GM18861 (cell line): ENCODE results near the gene EIF4G1.

Experiments
- ATAC-seq: cut with Tn5 transposase; IDR thresholded peaks from one replicate; pipeline ENCODE4 v1.9.1; 2021; ENCODE audit not compliant: unreplicated experiment

Gene EIF4G1

DNA sequence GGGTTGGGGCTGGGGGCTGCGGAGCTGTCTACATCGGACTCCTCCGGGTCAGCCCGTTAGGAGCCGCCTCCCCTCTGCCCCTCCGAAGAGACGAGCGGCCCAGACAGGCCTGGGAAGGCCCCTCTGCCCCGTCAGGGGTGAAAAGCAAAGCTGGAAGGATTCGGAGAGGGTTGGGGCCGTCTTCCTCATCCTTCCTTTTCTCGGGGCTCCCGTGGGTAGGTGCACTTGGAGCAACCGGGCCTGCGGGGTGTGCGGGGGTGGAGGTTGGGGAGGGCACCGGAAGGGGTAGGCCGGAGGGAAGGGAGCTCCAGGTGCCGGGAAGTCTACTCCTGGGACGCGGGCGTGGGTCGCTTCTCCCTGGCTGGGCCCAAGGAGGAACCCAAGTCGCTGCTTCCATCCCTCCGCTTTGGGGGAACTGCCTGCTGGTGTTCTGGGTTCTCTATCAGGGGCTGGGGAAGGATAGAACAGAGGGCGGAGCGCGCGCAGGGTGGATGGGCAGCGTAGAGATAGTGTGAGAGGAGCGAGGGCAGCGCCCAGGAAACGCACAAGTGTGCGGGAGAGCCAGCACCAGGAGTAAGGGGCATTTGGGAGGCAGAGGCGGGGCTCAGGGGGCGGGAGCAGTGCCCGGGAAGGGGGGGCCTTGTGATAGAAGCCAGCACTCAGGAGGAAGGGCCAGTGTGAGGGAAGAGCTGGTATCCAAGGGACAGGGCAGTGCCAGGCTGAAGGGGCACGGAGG, 47.7 kb downstream of the EIF4G1 start:
- ATAC-seq = no peak

GRCh38 chr3:184362668-184363546, 48.5 kb downstream of the EIF4G1 start:
- ATAC-seq = peak; percentile 80

DNA sequence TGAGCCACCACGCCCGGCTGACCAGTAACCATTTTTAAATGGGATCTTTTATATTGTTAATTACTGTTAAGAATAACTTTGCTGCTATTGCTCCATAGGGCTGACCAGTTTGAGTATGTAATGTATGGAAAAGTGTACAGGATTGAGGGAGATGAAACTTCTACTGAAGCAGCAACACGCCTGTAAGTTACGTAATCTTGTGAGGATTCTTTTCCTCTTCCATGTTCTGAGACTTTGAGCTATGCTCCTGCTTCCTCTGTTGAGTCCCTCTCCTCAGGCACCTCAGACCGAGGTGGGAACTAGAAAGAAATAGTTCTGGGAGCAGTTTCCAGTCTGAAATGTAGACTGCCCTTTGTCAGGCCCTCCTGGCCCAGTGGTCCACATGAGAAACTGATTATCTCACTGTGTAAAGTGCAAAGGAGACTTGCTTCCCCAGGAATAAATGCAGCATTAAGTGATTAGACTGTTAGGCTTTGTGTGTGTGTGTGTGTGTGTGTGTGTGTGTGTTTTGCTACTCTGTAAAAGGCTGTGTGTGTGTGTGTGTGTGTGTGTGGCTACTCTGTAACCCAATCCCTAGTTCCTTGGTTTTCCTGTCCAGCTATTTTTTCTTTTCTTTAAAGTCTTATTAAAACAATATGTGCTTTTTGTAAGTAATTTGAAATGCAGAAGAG, 52.3 kb downstream of the EIF4G1 start:
- no peak for ATAC-seq

DNA sequence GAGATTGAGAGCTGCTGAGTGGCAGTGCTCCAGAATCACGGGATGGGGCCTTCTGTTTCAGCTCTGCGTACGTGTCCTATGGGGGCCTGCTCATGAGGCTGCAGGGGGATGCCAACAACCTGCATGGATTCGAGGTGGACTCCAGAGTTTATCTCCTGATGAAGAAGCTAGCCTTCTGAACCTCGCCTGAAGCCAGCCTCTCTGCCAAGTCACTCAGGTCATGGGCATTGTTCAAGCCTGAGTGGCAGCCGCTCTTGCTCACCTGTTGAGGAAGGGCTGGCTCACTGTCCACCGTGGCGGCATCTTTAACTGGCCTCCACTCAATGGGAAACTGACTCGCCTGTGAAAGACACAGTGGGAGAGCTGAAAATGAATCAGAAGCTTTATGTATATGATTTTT, 53.7 kb downstream of the EIF4G1 start:
- no peak for ATAC-seq

- ATAC-seq = no peak
Observed at GRCh38 chr3:184368586-184369183, 54.3 kb downstream of the EIF4G1 start.

- ATAC-seq = peak; percentile 89
Observed at GRCh38 chr3:184371570-184372018, 57.2 kb downstream of the EIF4G1 start.

GRCh38 chr3:184372296-184372821, 58.0 kb downstream of the EIF4G1 start:
- no peak for ATAC-seq

- no peak for ATAC-seq
Observed at GRCh38 chr3:184372911-184373310, 58.5 kb downstream of the EIF4G1 start.

GRCh38 chr3:184373422-184373821, 59.0 kb downstream of the EIF4G1 start:
- no peak for ATAC-seq

- no peak for ATAC-seq
Observed at GRCh38 chr3:184375747-184376461, 61.5 kb downstream of the EIF4G1 start.

DNA sequence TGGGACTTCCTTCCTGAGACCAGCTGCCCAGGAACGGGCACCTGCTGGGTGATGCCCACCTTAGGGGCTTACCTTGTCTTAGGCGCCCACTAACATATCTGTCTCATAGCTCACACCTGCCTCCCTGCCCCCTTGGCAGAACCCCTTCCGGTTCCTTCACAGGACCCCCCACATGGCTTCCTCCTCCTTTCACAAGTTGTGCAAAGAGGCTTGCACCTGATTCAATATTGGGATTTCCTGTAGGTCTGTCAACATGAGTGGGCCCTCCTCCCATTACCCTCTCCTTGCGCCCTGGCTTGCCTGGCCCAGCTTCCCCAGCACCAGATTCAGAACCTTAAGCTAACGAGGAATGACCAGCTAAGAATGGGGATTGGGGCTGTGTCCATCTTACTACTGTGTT, 63.0 kb downstream of the EIF4G1 start:
- no peak for ATAC-seq

DNA sequence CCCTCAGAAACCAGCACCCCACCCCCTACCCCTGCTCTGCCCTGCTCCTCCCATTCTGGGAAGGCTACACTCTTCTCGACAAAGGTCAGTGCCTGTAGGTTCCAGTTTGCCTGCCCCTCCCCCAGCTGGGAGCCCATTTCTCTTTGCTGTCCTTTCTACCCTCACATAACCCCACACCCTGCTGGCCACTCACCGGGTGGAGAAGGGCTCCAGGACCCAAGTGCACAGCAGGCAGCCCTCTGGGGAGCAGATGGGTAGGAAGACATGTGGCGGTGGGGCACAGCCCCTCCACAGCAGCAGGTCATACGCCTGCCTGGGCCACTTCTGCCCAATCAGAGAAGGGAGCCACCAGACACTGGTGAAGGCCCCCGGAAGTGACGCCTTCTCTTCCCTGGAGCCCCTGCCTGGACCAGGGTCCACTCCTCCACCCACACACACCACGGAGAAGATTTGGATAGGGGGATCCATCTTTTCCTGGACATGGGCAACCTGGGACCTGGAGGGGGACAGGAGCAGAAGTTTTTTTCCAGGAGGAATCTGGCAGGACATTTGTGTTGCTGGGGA, 63.6 kb downstream of the EIF4G1 start, which contains the start of gene THPO:
Gene THPO (minus strand): TSS at position 326 of the 564 bp plus-strand sequence. CDS start 1,948 bp downstream, outside the sequence.
- ATAC-seq = no peak

DNA sequence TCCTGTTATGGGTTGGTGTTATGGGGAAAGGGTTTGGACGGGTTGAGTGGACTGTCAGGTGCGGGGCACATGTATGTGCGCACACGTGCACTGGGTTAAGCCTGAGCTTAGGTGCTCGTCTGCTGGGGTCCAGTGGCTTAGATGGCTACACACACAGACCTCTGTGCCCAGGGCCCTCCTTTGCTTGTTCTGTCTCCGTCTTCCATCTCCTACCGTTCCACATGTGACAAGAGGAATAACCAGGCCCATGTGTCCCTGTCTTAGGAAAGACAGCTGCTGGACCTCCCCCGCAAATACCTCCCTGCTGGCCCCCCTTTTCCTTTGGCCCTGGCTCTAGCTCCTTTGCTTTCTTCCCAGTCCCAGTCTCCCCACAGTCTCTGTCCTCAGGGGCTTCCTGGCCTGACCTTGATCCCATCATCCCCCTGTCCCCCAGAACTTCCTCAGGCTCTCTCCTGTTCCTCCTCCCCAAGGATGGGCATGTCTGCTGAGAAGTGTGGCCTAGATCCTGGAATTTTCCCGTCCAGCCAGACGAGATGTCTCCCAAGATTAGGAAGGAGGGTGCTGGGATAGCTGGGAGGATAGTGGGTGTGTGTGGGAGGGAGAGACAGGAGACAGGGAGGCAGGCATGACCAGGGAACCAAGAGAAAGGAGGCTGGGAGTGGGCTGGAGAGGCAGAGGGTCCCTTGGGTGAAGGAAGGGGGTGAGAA, 64.4 kb downstream of the EIF4G1 start:
- ATAC-seq = no peak

- no peak for ATAC-seq
Observed at GRCh38 chr3:184379358-184380184, 65.2 kb downstream of the EIF4G1 start, which contains the start of gene CHRD. CHRD (plus strand) TSS chr3:184380054; CDS start chr3:184380319, 265 bp downstream.

- ATAC-seq = no peak
Observed at GRCh38 chr3:184380185-184380626, 65.8 kb downstream of the EIF4G1 start.

DNA sequence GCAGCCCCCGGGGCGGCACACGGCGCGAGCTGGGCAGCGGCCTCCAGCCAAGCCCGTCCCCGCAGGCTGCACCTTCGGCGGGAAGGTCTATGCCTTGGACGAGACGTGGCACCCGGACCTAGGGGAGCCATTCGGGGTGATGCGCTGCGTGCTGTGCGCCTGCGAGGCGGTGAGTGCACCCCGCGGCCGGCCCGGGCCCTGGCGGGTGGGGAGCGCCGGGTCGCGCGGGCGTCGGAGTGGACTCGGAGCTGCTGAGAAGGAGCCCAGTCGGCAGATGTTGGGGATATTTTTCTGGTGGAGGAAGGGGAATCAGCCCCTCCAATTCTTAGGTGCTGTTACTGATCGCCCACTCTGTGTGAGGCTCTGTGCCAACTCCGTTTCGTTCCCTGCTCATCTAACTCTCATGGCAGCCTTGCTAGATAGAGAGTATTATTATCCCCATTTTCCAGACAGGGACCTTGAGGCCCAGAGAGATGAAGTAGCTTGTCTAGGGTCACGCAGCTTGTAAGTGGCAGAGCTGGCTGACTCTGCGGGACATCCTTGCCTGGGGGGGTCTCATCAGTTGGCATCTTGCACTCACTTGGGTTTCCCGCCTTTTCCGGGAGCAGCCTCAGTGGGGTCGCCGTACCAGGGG, 66.3 kb downstream of the EIF4G1 start:
- no peak for ATAC-seq
